ENCODE measurements around the gene BARX2.

DNA sequence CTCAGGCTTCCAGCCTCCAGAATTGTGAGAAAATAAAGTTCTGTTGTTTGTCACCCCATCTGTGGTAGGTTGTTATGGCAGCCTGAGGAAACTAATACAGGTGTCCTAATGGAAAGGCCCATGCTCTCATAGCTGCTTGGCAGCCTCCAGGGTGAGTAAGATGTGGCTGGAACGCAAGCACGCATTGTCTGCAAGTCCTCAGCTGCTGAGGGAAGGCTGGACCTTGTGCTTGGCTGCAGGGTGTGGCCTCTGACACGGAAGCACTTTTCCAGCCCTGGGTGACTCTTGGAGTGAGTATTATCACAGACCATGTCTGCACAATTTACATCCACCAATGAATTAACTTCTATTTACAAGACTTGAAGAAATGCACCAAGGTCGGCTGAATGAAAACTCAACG lies 44.4 kb upstream of the BARX2 start:
- TF ChIP-seq POLR2A (IDR thresholded peaks at IDR 0.05; ENCODE audit: low read depth, low read length) (no peak), RAD21 (IDR thresholded peaks at IDR 0.05; ENCODE audit: low read length) (no peak), MAZ (IDR thresholded peaks at IDR 0.05; ENCODE audit: borderline replicate concordance, low read depth, low read length) (no peak), MXI1 (IDR thresholded peaks at IDR 0.05; ENCODE audit: borderline replicate concordance, low read depth, low read length) (no peak), CHD1 (IDR thresholded peaks at IDR 0.05; ENCODE audit: low read depth, low read length) (no peak)
- TF ChIP-seq, protein P1, sequence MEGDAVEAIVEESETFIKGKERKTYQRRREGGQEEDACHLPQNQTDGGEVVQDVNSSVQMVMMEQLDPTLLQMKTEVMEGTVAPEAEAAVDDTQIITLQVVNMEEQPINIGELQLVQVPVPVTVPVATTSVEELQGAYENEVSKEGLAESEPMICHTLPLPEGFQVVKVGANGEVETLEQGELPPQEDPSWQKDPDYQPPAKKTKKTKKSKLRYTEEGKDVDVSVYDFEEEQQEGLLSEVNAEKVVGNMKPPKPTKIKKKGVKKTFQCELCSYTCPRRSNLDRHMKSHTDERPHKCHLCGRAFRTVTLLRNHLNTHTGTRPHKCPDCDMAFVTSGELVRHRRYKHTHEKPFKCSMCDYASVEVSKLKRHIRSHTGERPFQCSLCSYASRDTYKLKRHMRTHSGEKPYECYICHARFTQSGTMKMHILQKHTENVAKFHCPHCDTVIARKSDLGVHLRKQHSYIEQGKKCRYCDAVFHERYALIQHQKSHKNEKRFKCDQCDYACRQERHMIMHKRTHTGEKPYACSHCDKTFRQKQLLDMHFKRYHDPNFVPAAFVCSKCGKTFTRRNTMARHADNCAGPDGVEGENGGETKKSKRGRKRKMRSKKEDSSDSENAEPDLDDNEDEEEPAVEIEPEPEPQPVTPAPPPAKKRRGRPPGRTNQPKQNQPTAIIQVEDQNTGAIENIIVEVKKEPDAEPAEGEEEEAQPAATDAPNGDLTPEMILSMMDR (conservative IDR thresholded peaks at IDR 0.05; ENCODE audit: low read depth, low read length), result no peak
- TF ChIP-seq, protein P2, sequence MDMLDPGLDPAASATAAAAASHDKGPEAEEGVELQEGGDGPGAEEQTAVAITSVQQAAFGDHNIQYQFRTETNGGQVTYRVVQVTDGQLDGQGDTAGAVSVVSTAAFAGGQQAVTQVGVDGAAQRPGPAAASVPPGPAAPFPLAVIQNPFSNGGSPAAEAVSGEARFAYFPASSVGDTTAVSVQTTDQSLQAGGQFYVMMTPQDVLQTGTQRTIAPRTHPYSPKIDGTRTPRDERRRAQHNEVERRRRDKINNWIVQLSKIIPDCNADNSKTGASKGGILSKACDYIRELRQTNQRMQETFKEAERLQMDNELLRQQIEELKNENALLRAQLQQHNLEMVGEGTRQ (IDR thresholded peaks at IDR 0.05; ENCODE audit: low read depth, low read length), result no peak

Measured in IMR-90 (cell line).